SK-N-SH (cell line): ENCODE results near the gene RFX2.

ENCODE experiments used
- EP300 ChIP-seq, 2 experiments: IDR thresholded peaks; 2 replicates each; pipeline versions ENCODE4 v1.4.0 to v1.6.1; 2012; ENCODE audit warnings: borderline replicate concordance in 1 of 2, low read depth in 1 of 2, low read length in 1 of 2
- EZH2phosphoT487 ChIP-seq: fragments of 200-600 bp; sonication (generic); IDR thresholded peaks from 2 replicates; pipeline ENCODE4 v1.6.1; 2017; ENCODE audit warnings: low read depth, mixed run types, mild to moderate bottlenecking, antibody characterized with exemption, moderate library complexity, borderline replicate concordance
- POLR2AphosphoS5 ChIP-seq: IDR thresholded peaks from 2 replicates; pipeline ENCODE4 v1.6.1; 2012; ENCODE audit warnings: low read depth, low read length
- RFX5 ChIP-seq: IDR thresholded peaks from 2 replicates; pipeline ENCODE4 v1.6.1; 2012; ENCODE audit warnings: mild to moderate bottlenecking, improper control_type of control experiment, low read length
- SMC3 ChIP-seq: IDR thresholded peaks from 2 replicates; pipeline ENCODE4 v1.6.1; 2012; ENCODE audit warnings: low read depth, low read length, improper control_type of control experiment
- TF ChIP-seq, protein P1 (sequence below): IDR thresholded peaks from 2 replicates; pipeline ENCODE4 v1.4.0; 2012; ENCODE audit warnings: low read depth

- no peak for TF ChIP-seq EP300 (IDR thresholded peaks at IDR 0.05; ENCODE audit: borderline replicate concordance in 1 of 2, low read depth in 1 of 2, low read length in 1 of 2)
- no peak for TF ChIP-seq SMC3
- TF ChIP-seq, protein P1, sequence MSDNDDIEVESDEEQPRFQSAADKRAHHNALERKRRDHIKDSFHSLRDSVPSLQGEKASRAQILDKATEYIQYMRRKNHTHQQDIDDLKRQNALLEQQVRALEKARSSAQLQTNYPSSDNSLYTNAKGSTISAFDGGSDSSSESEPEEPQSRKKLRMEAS = no peak
- no peak for TF ChIP-seq RFX5
- no peak for TF ChIP-seq POLR2AphosphoS5
- TF ChIP-seq EZH2phosphoT487 = no peak
Observed at GRCh38 chr19:6071875-6072274, 38.4 kb downstream of the RFX2 start.
